Muscle layer of colon (tissue), 2 donors: ENCODE measurements around the gene NKX1-1.

ENCODE experiments used
- H3K27ac ChIP-seq: one replicate; pipeline ENCODE4 v1.7.0; 2013; ENCODE audit warnings: low read depth, mild to moderate bottlenecking, low read length, moderate library complexity
- H3K27me3 ChIP-seq, 2 donors: one replicate each; pipeline ENCODE4 v1.7.0; 2013; ENCODE audit warnings: low read length in 2 of 2, mild to moderate bottlenecking in 2 of 2; ENCODE audit not compliant: insufficient read depth in 2 of 2, control insufficient read depth in 1 of 2
- H3K36me3 ChIP-seq: one replicate; pipeline ENCODE4 v1.7.0; 2013; ENCODE audit warnings: mild to moderate bottlenecking, low read length; ENCODE audit not compliant: insufficient read depth
- H3K4me1 ChIP-seq: one replicate; pipeline ENCODE4 v1.7.0; 2013; ENCODE audit warnings: mild to moderate bottlenecking, low read length; ENCODE audit not compliant: insufficient read depth
- H3K4me3 ChIP-seq, 2 donors: one replicate each; pipeline ENCODE4 v1.7.0; 2013; ENCODE audit warnings: low read length in 2 of 2, low read depth in 1 of 2, mild to moderate bottlenecking in 1 of 2, moderate library complexity in 1 of 2
- H3K9ac ChIP-seq: one replicate; pipeline ENCODE4 v1.7.0; 2013; ENCODE audit warnings: low read length
- H3K9me3 ChIP-seq: one replicate; pipeline ENCODE4 v1.7.0; 2013; ENCODE audit warnings: mild to moderate bottlenecking, low read length
- donor health status: abdominal sarcoma.
- donor health status: Adenocarcinoma of cecum.

The NKX1-1 gene

DNA sequence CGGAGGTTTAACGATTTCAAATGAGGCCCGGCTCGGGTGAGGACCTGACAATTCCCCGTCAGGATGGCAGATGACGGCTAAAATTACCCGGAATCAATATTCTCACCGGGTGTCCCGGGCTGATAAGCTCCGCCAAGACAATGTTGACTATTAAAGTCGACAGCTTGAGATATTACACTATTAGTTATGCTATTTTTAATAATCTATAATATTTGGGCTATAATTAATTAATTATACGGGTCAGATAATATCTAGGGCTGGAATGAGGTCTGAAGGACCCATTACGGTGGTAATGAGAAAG is 9.4 kb upstream of the NKX1-1 start:
- Histone ChIP-seq H3K36me3 (no peaks in the 10 kb centered on the region), H3K27ac (no peak overlapping the region), H3K4me1 (no peaks in the 10 kb centered on the region), H3K4me3 (no peak overlapping the region), H3K9me3 (no peaks in the 10 kb centered on the region), H3K9ac (no peak overlapping the region), H3K27me3 (peaks cover 21 to 59% of the 10 kb centered on the region in 2 donors)

GRCh38 chr4:1414831-1415680 is 8.8 kb upstream of the NKX1-1 start:
- Histone ChIP-seq H3K4me3 (no peak overlapping the region), H3K4me1 (no peaks in the 10 kb centered on the region), H3K27me3 (peaks cover 21 to 65% of the 10 kb centered on the region in 2 donors), H3K36me3 (no peaks in the 10 kb centered on the region), H3K9ac (no peak overlapping the region), H3K9me3 (no peaks in the 10 kb centered on the region), H3K27ac (no peak overlapping the region)

- Histone ChIP-seq H3K4me3 (no peak overlapping the region), H3K27me3 (peaks cover 29 to 75% of the 10 kb centered on the region in 2 donors)
Measured at GRCh38 chr4:1413687-1414479, 7.6 kb upstream of the NKX1-1 start.

GRCh38 chr4:1413204-1413663 is 7.0 kb upstream of the NKX1-1 start:
- Histone ChIP-seq H3K9me3 (no peaks in the 10 kb centered on the region), H3K36me3 (no peaks in the 10 kb centered on the region), H3K4me1 (no peaks in the 10 kb centered on the region), H3K4me3 (no peak overlapping the region), H3K9ac (no peak overlapping the region), H3K27ac (no peak overlapping the region), H3K27me3 (peaks cover 35 to 78% of the 10 kb centered on the region in 2 donors)

More at GRCh38 chr4:1413687-1414479, 7.6 kb upstream of the NKX1-1 start:
- Histone ChIP-seq H3K27ac (no peak overlapping the region), H3K9me3 (no peaks in the 10 kb centered on the region), H3K36me3 (no peaks in the 10 kb centered on the region), H3K9ac (no peak overlapping the region), H3K4me1 (no peaks in the 10 kb centered on the region)

DNA sequence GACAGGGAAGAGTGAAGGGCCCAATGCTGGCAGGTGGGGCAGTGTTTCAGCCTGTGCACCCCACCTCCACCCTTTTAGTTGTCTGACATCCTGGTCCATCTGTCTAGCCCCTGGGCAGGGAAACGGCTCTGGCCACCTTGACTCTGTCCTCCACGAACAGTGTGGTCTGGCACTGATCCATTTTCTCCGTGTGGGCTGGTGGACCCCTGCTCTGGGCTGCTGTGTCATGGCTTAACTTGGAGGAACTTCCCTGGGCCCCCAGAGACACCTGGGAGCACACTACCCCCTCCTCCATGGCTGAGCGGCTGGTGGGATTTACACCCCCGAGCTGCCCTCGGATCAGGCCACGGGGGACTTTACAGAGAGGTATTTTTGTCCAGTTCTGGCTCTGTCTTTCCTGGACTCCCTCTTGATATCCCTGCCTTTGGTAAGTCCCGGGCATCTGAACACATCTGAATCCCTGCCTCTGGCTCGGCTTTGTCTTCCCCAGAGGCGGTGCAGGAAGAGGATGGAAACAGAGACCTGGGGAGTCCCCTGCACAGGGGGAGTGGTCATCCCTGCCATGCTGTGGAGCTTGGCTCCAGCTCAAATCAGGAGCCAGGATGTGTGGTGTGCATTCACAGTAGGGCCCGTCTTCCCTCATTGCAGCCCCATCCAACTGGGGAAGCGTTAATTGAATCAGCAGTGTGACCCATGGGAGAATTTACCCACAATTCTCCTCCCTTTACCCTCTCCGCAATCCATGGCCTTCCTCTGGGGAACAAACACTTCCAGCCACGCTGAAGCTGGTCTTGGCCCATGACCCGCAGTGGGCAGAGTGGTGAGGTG is 6.3 kb upstream of the NKX1-1 start:
- peaks cover 37 to 84% of the 10 kb centered on the region in 2 donors for H3K27me3 ChIP-seq
- no peak overlapping the region for H3K9ac ChIP-seq
- no peaks in the 10 kb centered on the region for H3K9me3 ChIP-seq
- no peak overlapping the region for H3K4me3 ChIP-seq
- H3K36me3 ChIP-seq, result no peaks in the 10 kb centered on the region
- H3K27ac ChIP-seq, result no peak overlapping the region
- H3K4me1 ChIP-seq, result no peaks in the 10 kb centered on the region

- no peaks in the 10 kb centered on the region for H3K36me3 ChIP-seq
- no peak overlapping the region for H3K27ac ChIP-seq
- no peak overlapping the region for H3K4me3 ChIP-seq
- peaks cover 37 to 89% of the 10 kb centered on the region in 2 donors for H3K27me3 ChIP-seq
- H3K9ac ChIP-seq, result no peak overlapping the region
- H3K9me3 ChIP-seq, result no peaks in the 10 kb centered on the region
- H3K4me1 ChIP-seq, result no peaks in the 10 kb centered on the region
Measured at GRCh38 chr4:1411436-1412375, 5.5 kb upstream of the NKX1-1 start.

DNA sequence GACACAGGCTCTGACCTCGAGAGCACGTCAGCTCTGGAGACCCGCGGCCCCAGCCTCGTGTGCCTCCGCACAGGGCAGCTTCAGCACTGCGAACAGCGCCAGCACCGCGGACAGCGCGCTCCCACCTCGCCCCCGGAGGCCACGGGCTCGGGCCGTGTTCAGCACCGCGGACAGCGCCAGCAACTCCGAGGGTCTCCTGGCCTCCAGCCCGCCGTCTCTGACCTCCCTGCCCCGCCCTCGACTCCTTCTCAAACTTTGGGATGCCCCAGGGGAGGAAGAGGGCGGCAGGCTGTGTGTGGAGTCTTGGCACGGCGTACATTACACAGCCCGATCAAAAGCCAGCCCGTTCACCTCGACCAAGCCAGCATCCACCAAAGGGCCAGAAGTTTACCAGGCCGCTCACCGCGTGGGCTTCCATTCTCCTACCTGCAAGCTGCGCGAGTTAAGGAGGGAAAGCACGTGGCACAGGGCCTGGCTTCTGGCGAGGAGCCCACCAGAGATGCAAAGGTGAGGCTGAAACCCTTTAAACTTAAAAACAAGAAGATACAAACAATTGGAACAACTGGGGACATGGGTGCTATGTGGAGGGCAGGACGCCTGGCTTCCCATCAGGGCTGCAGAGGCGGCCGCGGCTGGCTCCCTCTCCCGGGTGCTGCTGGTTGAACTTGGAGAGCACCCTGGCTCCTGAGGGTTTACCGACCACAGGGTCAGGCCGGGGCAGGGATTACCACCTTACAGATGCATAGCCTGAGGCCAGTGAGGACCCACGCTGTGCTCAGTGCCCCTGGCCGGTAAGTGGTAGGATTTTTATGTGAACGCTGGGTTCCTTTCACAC is 4.5 kb upstream of the NKX1-1 start:
- H3K9ac ChIP-seq, result no peak overlapping the region
- H3K4me3 ChIP-seq, result no peak overlapping the region
- no peaks in the 10 kb centered on the region for H3K4me1 ChIP-seq
- H3K27ac ChIP-seq, result no peak overlapping the region
- peaks cover 37 to 85% of the 10 kb centered on the region in 2 donors for H3K27me3 ChIP-seq
- H3K9me3 ChIP-seq, result no peaks in the 10 kb centered on the region
- H3K36me3 ChIP-seq, result no peaks in the 10 kb centered on the region

- Histone ChIP-seq H3K4me1 (no peaks in the 10 kb centered on the region), H3K4me3 (no peak overlapping the region), H3K36me3 (no peaks in the 10 kb centered on the region), H3K27ac (no peak overlapping the region), H3K9ac (no peak overlapping the region), H3K9me3 (no peaks in the 10 kb centered on the region), H3K27me3 (peaks cover 37 to 87% of the 10 kb centered on the region in 2 donors)
Measured at GRCh38 chr4:1409491-1410425, 3.5 kb upstream of the NKX1-1 start.

DNA sequence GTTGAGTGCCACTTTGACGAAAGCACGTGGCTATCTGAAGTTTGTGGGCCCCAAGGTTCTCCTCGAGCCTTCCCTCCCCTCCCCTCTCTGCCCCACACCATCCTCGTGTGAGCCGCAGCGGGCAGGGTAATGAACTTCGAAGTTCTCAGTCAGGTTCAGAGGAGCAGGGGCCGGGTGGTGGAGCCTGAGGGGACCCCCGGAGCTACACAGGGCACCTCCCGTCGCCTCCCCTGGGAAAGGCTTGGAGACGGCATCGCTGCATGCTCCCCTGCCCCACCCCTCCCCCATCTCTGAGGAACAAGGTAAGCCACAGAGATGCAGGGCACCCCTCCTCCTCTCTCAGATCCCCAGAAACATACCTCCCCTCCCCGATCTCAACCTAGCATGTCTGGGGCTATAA is 2.8 kb upstream of the NKX1-1 start:
- peaks cover 37 to 93% of the 10 kb centered on the region in 2 donors for H3K27me3 ChIP-seq
- no peak overlapping the region for H3K4me3 ChIP-seq
- H3K9ac ChIP-seq, result no peak overlapping the region
- no peaks in the 10 kb centered on the region for H3K9me3 ChIP-seq
- no peak overlapping the region for H3K27ac ChIP-seq
- no peaks in the 10 kb centered on the region for H3K4me1 ChIP-seq
- no peaks in the 10 kb centered on the region for H3K36me3 ChIP-seq
